ENCODE results near the gene TMEM101. TPM values are rescaled to one million over a fixed set of nuclear protein-coding genes. Genes with fewer than 3 reads are reported as not detected.
"Not testable (repeated sequence)": the region's sequence is repeated elsewhere in the genome, so short reads cannot be mapped to it uniquely, and the experiment has no call there.

The TMEM101 gene
- total and polyA plus RNA-seq, 4 donors, result 21.1 to 47.4 (median 28.0) TPM

GRCh38 chr17:44001461-44001920 is 13.3 kb downstream of the TMEM101 start:
- H3K4me3 ChIP-seq (ENCODE audit: low read depth, low read length), result no peak overlapping the region
- peaks cover 43% of the 10 kb centered on the region for H3K27me3 ChIP-seq (ENCODE audit: control insufficient read depth, insufficient read depth, low read length)
- no peaks in the 10 kb centered on the region for H3K9me3 ChIP-seq (ENCODE audit: control insufficient read depth, insufficient read depth, low read length)
- H3K4me1 ChIP-seq (ENCODE audit: control insufficient read depth, insufficient read depth, low read length), result peaks cover 24% of the 10 kb centered on the region
- no peak for DNase-seq (ENCODE audit: low read depth in 4 of 6, low spot score in 6 of 6)
- H3K36me3 ChIP-seq (ENCODE audit: control insufficient read depth, insufficient read depth, low read length), result no peaks in the 10 kb centered on the region
- no CpG with 5 or more reads among the region's 2 CpGs for WGBS (ENCODE audit: insufficient coverage)
- no peak overlapping the region for H3K27ac ChIP-seq (ENCODE audit: low read depth, low read length)

GRCh38 chr17:44000871-44001460 is 13.8 kb downstream of the TMEM101 start:
- Histone ChIP-seq H3K4me1 (ENCODE audit: control insufficient read depth, insufficient read depth, low read length) (peaks cover 18% of the 10 kb centered on the region), H3K27ac (ENCODE audit: low read depth, low read length) (no peak overlapping the region), H3K4me3 (ENCODE audit: low read depth, low read length) (no peak overlapping the region), H3K36me3 (ENCODE audit: control insufficient read depth, insufficient read depth, low read length) (no peaks in the 10 kb centered on the region), H3K9me3 (ENCODE audit: control insufficient read depth, insufficient read depth, low read length) (no peaks in the 10 kb centered on the region), H3K27me3 (ENCODE audit: control insufficient read depth, insufficient read depth, low read length) (peaks cover 43% of the 10 kb centered on the region)
- no peak for DNase-seq (ENCODE audit: low read depth in 4 of 6, low spot score in 6 of 6)
- 80% methylated on average over 6 of the region's 6 CpGs for WGBS (ENCODE audit: insufficient coverage)

GRCh38 chr17:44000141-44000860 is 14.5 kb downstream of the TMEM101 start:
- Histone ChIP-seq H3K9me3 (ENCODE audit: control insufficient read depth, insufficient read depth, low read length) (no peaks in the 10 kb centered on the region), H3K27ac (ENCODE audit: low read depth, low read length) (no peak overlapping the region), H3K4me3 (ENCODE audit: low read depth, low read length) (no peak overlapping the region), H3K36me3 (ENCODE audit: control insufficient read depth, insufficient read depth, low read length) (no peaks in the 10 kb centered on the region), H3K27me3 (ENCODE audit: control insufficient read depth, insufficient read depth, low read length) (peaks cover 39% of the 10 kb centered on the region), H3K4me1 (ENCODE audit: control insufficient read depth, insufficient read depth, low read length) (peaks cover 12% of the 10 kb centered on the region)
- WGBS (ENCODE audit: insufficient coverage), result 96% methylated on average over 8 of the region's 12 CpGs
- no peak for DNase-seq (ENCODE audit: low read depth in 4 of 6, low spot score in 6 of 6)

GRCh38 chr17:43999024-43999423 is 15.7 kb downstream of the TMEM101 start:
- Histone ChIP-seq H3K9me3 (ENCODE audit: control insufficient read depth, insufficient read depth, low read length) (no peaks in the 10 kb centered on the region), H3K36me3 (ENCODE audit: control insufficient read depth, insufficient read depth, low read length) (no peaks in the 10 kb centered on the region), H3K4me3 (ENCODE audit: low read depth, low read length) (no peak overlapping the region), H3K27me3 (ENCODE audit: control insufficient read depth, insufficient read depth, low read length) (peaks cover 39% of the 10 kb centered on the region), H3K4me1 (ENCODE audit: control insufficient read depth, insufficient read depth, low read length) (peaks cover 11% of the 10 kb centered on the region), H3K27ac (ENCODE audit: low read depth, low read length) (no peak overlapping the region)
- no peak for DNase-seq (ENCODE audit: low read depth in 4 of 6, low spot score in 6 of 6)
- WGBS (ENCODE audit: insufficient coverage), result 89% methylated on average over 4 of the region's 4 CpGs

GRCh38 chr17:43998552-43998951 is 16.2 kb downstream of the TMEM101 start:
- Histone ChIP-seq H3K27me3 (ENCODE audit: control insufficient read depth, insufficient read depth, low read length) (peaks cover 36% of the 10 kb centered on the region), H3K4me3 (ENCODE audit: low read depth, low read length) (no peak overlapping the region), H3K4me1 (ENCODE audit: control insufficient read depth, insufficient read depth, low read length) (peaks cover 11% of the 10 kb centered on the region), H3K36me3 (ENCODE audit: control insufficient read depth, insufficient read depth, low read length) (no peaks in the 10 kb centered on the region), H3K9me3 (ENCODE audit: control insufficient read depth, insufficient read depth, low read length) (no peaks in the 10 kb centered on the region), H3K27ac (ENCODE audit: low read depth, low read length) (no peak overlapping the region)
- 90% methylated on average over 2 of the region's 3 CpGs for WGBS (ENCODE audit: insufficient coverage)
- no peak for DNase-seq (ENCODE audit: low read depth in 4 of 6, low spot score in 6 of 6)

- 92% methylated on average over 5 of the region's 5 CpGs for WGBS (ENCODE audit: insufficient coverage)
- H3K9me3 ChIP-seq (ENCODE audit: control insufficient read depth, insufficient read depth, low read length); H3K4me3 ChIP-seq (ENCODE audit: low read depth, low read length); H3K27ac ChIP-seq (ENCODE audit: low read depth, low read length); DNase-seq (ENCODE audit: low read depth in 4 of 6, low spot score in 6 of 6); H3K36me3 ChIP-seq (ENCODE audit: control insufficient read depth, insufficient read depth, low read length): not testable (repeated sequence)
- Histone ChIP-seq H3K27me3 (ENCODE audit: control insufficient read depth, insufficient read depth, low read length) (peaks cover 27% of the 10 kb centered on the region), H3K4me1 (ENCODE audit: control insufficient read depth, insufficient read depth, low read length) (peaks cover 11% of the 10 kb centered on the region)
Measured at GRCh38 chr17:43997180-43997579, 17.6 kb downstream of the TMEM101 start.

- Histone ChIP-seq H3K4me1 (ENCODE audit: control insufficient read depth, insufficient read depth, low read length) (peaks cover 11% of the 10 kb centered on the region), H3K4me3 (ENCODE audit: low read depth, low read length) (no peak overlapping the region), H3K27ac (ENCODE audit: low read depth, low read length) (no peak overlapping the region), H3K27me3 (ENCODE audit: control insufficient read depth, insufficient read depth, low read length) (peaks cover 22% of the 10 kb centered on the region), H3K9me3 (ENCODE audit: control insufficient read depth, insufficient read depth, low read length) (no peaks in the 10 kb centered on the region), H3K36me3 (ENCODE audit: control insufficient read depth, insufficient read depth, low read length) (no peaks in the 10 kb centered on the region)
- WGBS (ENCODE audit: insufficient coverage), result 39% methylated on average over 3 of the region's 12 CpGs
- no peak for DNase-seq (ENCODE audit: low read depth in 4 of 6, low spot score in 6 of 6)
Measured at GRCh38 chr17:43995150-43995471, 19.7 kb downstream of the TMEM101 start.

GRCh38 chr17:43994272-43995149 is 20.3 kb downstream of the TMEM101 start:
- 6% methylated on average over 44 of the region's 52 CpGs for WGBS (ENCODE audit: insufficient coverage)
- peaks cover 11% of the 10 kb centered on the region for H3K4me1 ChIP-seq (ENCODE audit: control insufficient read depth, insufficient read depth, low read length)
- H3K4me3 ChIP-seq (ENCODE audit: low read depth, low read length), result peak overlapping the region; percentile 41
- H3K9me3 ChIP-seq (ENCODE audit: control insufficient read depth, insufficient read depth, low read length), result no peaks in the 10 kb centered on the region
- H3K27ac ChIP-seq (ENCODE audit: low read depth, low read length), result no peak overlapping the region
- no peaks in the 10 kb centered on the region for H3K36me3 ChIP-seq (ENCODE audit: control insufficient read depth, insufficient read depth, low read length)
- peaks cover 22% of the 10 kb centered on the region for H3K27me3 ChIP-seq (ENCODE audit: control insufficient read depth, insufficient read depth, low read length)
- DNase-seq (ENCODE audit: low read depth in 4 of 6, low spot score in 6 of 6), result peak in 2 of 6 donors; percentile 70 to 80

- no peak for DNase-seq (ENCODE audit: low read depth in 4 of 6, low spot score in 6 of 6)
- H3K4me1 ChIP-seq (ENCODE audit: control insufficient read depth, insufficient read depth, low read length), result peaks cover 11% of the 10 kb centered on the region
- 90% methylated on average over 7 of the region's 14 CpGs for WGBS (ENCODE audit: insufficient coverage)
Measured at GRCh38 chr17:43992641-43993040, 22.1 kb downstream of the TMEM101 start.

More at GRCh38 chr17:43992641-43993040, 22.1 kb downstream of the TMEM101 start:
- H3K27ac ChIP-seq (ENCODE audit: low read depth, low read length), result no peak overlapping the region
- H3K27me3 ChIP-seq (ENCODE audit: control insufficient read depth, insufficient read depth, low read length), result peaks cover 22% of the 10 kb centered on the region
- H3K4me3 ChIP-seq (ENCODE audit: low read depth, low read length), result no peak overlapping the region
- no peaks in the 10 kb centered on the region for H3K9me3 ChIP-seq (ENCODE audit: control insufficient read depth, insufficient read depth, low read length)
- H3K36me3 ChIP-seq (ENCODE audit: control insufficient read depth, insufficient read depth, low read length), result no peaks in the 10 kb centered on the region
